Measurements from ENCODE around the gene ASNS. TPM values are rescaled to one million over a fixed set of nuclear protein-coding genes. Genes with fewer than 3 reads are reported as not detected.
"Not testable (repeated sequence)": the region's sequence is repeated elsewhere in the genome, so short reads cannot be mapped to it uniquely, and the experiment has no call there.

The ASNS gene
- total and polyA plus RNA-seq, 9 donors: 7.5 to 216 (median 13.5) TPM

DNA sequence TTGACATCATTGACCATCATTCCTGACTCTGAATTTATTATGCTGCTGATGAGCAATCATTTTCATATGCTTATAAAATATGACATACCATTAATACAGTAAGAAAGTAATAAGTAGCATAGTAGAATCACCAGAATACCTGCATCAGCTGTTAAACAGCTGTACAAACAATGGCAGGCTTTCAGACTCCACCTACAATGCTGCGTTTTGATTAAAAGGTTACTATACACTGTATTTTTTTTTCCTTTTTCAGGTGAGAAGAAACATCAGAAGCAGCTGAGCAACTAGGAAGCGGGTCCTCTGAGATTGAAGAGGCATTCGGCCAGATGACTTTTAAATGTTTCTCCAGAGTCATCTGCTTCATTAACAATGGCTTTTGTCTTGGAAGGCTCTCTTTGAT lies 7.1 kb downstream of the ASNS start:
- intact Hi-C loops (cut with DNase I): no loop called here
- no peak overlapping the region for H3K4me3 ChIP-seq
- no peaks in the 10 kb centered on the region for H3K27me3 ChIP-seq
- DNase-seq: no peak
- no peak overlapping the region for H3K27ac ChIP-seq
- 86 to 88% (median 87%) methylated on average over 3 of the region's 3 CpGs for WGBS, 3 donors
- TF ChIP-seq, protein P1, sequence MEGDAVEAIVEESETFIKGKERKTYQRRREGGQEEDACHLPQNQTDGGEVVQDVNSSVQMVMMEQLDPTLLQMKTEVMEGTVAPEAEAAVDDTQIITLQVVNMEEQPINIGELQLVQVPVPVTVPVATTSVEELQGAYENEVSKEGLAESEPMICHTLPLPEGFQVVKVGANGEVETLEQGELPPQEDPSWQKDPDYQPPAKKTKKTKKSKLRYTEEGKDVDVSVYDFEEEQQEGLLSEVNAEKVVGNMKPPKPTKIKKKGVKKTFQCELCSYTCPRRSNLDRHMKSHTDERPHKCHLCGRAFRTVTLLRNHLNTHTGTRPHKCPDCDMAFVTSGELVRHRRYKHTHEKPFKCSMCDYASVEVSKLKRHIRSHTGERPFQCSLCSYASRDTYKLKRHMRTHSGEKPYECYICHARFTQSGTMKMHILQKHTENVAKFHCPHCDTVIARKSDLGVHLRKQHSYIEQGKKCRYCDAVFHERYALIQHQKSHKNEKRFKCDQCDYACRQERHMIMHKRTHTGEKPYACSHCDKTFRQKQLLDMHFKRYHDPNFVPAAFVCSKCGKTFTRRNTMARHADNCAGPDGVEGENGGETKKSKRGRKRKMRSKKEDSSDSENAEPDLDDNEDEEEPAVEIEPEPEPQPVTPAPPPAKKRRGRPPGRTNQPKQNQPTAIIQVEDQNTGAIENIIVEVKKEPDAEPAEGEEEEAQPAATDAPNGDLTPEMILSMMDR (IDR thresholded peaks at IDR 0.05): no peak
- TF ChIP-seq POLR2A (IDR thresholded peaks at IDR 0.05): no peak
- TF ChIP-seq EP300 (IDR thresholded peaks at IDR 0.05): no peak
- H3K36me3 ChIP-seq: no peaks in the 10 kb centered on the region
- no peaks in the 10 kb centered on the region for H3K9me3 ChIP-seq
- no peaks in the 10 kb centered on the region for H3K4me1 ChIP-seq (ENCODE audit: insufficient read depth)

DNA sequence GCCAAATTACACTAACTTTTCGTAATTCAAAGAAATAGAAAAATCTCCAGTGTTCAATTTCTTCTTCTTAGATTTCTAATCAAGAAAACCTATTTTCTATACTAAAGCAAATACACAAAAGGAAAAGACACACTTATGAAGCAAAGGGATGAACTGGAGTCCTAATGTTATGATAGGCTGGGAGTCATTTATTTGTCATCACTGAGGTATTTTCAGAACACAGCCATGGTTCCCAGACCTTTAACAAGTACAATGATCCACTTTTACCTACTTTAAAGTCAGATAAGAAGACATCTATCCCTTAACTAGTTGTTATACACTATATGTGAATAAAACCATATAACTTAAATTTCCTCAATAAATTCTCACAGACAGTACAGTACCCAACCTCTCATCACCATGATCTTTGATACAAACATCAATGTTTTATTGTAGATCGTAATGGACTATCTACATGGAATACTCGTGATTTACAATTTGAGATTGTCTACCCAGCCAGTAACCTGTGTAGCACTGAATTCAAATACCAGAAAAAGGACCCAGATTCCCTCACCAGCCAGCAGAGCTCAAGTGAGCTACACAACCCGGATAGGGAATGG lies 12.5 kb downstream of the ASNS start:
- DNase-seq: no peak
- no peaks in the 10 kb centered on the region for H3K27me3 ChIP-seq
- TF ChIP-seq EP300 (IDR thresholded peaks at IDR 0.05) (no peak), POLR2A (IDR thresholded peaks at IDR 0.05) (no peak)
- TF ChIP-seq, protein P1 (IDR thresholded peaks at IDR 0.05): no peak
- no peak overlapping the region for H3K4me3 ChIP-seq
- no peaks in the 10 kb centered on the region for H3K4me1 ChIP-seq (ENCODE audit: insufficient read depth)
- H3K9me3 ChIP-seq: no peaks in the 10 kb centered on the region
- H3K36me3 ChIP-seq: no peaks in the 10 kb centered on the region
- H3K27ac ChIP-seq: no peak overlapping the region
- intact Hi-C loops (cut with DNase I): no loop called here
- 89 to 92% (median 91%) methylated on average over 4 of the region's 4 CpGs for WGBS, 3 donors

DNA sequence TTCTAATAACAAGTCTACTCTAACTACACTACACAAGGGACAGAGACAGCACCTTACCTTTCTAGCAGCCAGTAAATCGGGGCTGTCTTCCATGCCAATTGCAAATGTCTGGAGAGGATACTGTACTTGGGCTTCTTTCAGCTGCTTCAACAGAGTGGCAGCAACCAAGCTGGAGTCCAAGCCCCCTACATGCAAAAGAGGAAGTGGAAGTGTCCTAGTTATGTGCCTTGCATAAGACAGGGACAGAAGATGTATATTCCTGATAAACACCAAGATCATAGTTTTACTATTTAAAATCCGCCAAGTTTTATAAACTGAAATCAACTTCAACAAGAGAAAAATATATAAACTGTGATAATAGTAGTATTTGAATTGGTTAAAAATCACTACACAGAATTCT lies 14.0 kb downstream of the ASNS start:
- Histone ChIP-seq H3K27me3 (no peaks in the 10 kb centered on the region), H3K27ac (no peak overlapping the region), H3K36me3 (no peaks in the 10 kb centered on the region), H3K9me3 (no peaks in the 10 kb centered on the region), H3K4me1 (ENCODE audit: insufficient read depth) (no peaks in the 10 kb centered on the region), H3K4me3 (no peak overlapping the region)
- intact Hi-C loops (cut with DNase I): no loop called here
- DNase-seq: no peak
- no peak for TF ChIP-seq POLR2A (IDR thresholded peaks at IDR 0.05)
- 93 to 98% (median 97%) methylated on average over 2 of the region's 2 CpGs for WGBS, 3 donors

DNA sequence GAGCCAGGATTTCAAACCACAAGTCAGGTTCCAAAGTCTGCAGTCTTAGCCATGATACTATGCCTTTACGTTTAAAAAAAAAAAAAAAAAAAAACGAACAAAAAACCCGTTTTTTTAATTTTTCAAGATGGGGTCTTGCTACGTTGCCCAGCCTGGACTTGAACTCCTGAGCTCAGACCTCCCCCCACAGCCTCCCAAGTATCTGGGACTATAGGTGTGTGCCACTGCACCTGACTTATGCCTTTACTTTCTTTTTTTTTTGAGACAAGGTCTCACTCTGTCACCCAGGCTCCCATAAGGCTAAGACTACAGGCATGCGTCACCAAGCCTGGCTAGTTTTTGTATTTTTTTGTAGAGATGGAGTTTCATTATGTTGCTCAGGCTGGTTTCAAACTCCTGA lies 14.7 kb downstream of the ASNS start:
- H3K27ac ChIP-seq: no peak overlapping the region
- no peak for DNase-seq
- intact Hi-C loops (cut with DNase I): no loop called here
- no peaks in the 10 kb centered on the region for H3K36me3 ChIP-seq
- no peaks in the 10 kb centered on the region for H3K4me1 ChIP-seq (ENCODE audit: insufficient read depth)
- no peaks in the 10 kb centered on the region for H3K27me3 ChIP-seq
- no peaks in the 10 kb centered on the region for H3K9me3 ChIP-seq
- H3K4me3 ChIP-seq: no peak overlapping the region
- TF ChIP-seq EP300 (IDR thresholded peaks at IDR 0.05): no peak
- WGBS, 3 donors: 74 to 84% (median 79%) methylated on average over 5 of the region's 5 CpGs

DNA sequence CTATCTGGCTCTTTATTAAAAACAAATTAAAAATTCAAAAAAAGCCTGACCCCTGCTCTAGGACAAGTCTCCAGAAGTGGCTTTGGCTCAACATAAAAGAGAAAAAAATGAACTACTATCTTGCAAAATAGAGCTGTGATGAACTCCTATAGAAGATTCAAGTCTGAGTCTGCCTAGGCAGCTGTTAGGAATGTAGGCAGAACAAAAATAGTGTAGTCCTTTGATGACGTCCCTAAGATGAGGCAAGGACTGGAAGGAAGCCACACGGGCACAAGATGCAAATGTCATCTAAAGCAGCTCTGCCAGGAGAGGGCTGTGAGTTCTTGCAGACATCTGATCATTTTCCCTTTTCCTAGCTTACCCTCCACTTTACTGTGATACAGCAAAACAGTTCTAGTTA lies 20.5 kb downstream of the ASNS start:
- no peak overlapping the region for H3K4me3 ChIP-seq
- intact Hi-C loops (cut with DNase I): no loop called here
- no peaks in the 10 kb centered on the region for H3K4me1 ChIP-seq (ENCODE audit: insufficient read depth)
- DNase-seq: no peak
- TF ChIP-seq EP300 (IDR thresholded peaks at IDR 0.05) (no peak), POLR2A (IDR thresholded peaks at IDR 0.05) (no peak)
- TF ChIP-seq, protein P1 (IDR thresholded peaks at IDR 0.05): no peak
- 61 to 73% (median 67%) methylated on average over 2 of the region's 2 CpGs for WGBS, 3 donors
- H3K9me3 ChIP-seq: no peaks in the 10 kb centered on the region
- no peaks in the 10 kb centered on the region for H3K36me3 ChIP-seq
- no peak overlapping the region for H3K27ac ChIP-seq
- H3K27me3 ChIP-seq: no peaks in the 10 kb centered on the region

GRCh38 chr7:97850262-97851031 lies 21.8 kb downstream of the ASNS start:
- H3K27me3 ChIP-seq; H3K4me3 ChIP-seq; intact Hi-C loops (cut with DNase I); H3K4me1 ChIP-seq (ENCODE audit: insufficient read depth); H3K9me3 ChIP-seq; H3K27ac ChIP-seq; H3K36me3 ChIP-seq; DNase-seq: not testable (repeated sequence)
- 91 to 97% (median 93%) methylated on average over 2 of the region's 4 CpGs for WGBS, 3 donors
